ENCODE data around the gene PTPRN2.

GRCh38 chr7:157814931-157815705 lies 772.5 kb downstream of the PTPRN2 start:
- TF ChIP-seq CTCF (conservative IDR thresholded peaks at IDR 0.05; ENCODE audit: low read depth, low read length) (no peak), EZH2 (IDR thresholded peaks at IDR 0.05; ENCODE audit: borderline replicate concordance, low read depth, low read length, poor library complexity, severe bottlenecking) (no peak)

Data from A673 (cell line).